ENCODE results near the gene GNG2.

- TF ChIP-seq CTCF (IDR thresholded peaks at IDR 0.05) (no peak), POLR2A (IDR thresholded peaks at IDR 0.05) (no peak)
Measured at GRCh38 chr14:52010173-52010693, 149.8 kb downstream of the GNG2 start.

All from thyroid gland (tissue), 4 donors.